Measurements from ENCODE around the gene LAMTOR3.

DNA sequence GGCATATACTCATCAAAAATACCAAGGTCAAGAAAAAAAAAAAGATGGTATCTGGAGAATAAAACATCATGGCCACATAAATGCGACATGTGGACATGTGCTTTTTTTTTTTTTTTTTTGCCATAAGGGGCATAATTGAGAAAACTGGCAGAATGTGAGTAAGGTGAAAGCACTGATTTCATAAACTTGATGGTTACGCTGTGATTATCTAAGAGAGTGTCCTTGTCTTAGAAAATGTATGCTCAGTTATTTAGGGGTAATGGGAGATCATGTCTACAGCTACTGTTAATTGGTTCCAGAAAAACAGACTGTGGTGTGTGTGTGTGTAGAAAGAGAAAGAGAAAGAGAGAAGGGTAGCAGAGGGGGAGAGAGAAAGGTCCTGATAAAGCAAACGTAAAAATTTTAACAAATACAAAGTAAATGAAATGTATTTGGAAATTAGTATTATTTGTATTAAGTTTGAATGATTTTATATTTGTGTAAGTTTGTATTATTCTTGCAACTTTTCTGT, 44.1 kb upstream of the LAMTOR3 start:
- TF ChIP-seq, protein P1, sequence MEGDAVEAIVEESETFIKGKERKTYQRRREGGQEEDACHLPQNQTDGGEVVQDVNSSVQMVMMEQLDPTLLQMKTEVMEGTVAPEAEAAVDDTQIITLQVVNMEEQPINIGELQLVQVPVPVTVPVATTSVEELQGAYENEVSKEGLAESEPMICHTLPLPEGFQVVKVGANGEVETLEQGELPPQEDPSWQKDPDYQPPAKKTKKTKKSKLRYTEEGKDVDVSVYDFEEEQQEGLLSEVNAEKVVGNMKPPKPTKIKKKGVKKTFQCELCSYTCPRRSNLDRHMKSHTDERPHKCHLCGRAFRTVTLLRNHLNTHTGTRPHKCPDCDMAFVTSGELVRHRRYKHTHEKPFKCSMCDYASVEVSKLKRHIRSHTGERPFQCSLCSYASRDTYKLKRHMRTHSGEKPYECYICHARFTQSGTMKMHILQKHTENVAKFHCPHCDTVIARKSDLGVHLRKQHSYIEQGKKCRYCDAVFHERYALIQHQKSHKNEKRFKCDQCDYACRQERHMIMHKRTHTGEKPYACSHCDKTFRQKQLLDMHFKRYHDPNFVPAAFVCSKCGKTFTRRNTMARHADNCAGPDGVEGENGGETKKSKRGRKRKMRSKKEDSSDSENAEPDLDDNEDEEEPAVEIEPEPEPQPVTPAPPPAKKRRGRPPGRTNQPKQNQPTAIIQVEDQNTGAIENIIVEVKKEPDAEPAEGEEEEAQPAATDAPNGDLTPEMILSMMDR (IDR thresholded peaks at IDR 0.05; ENCODE audit: low read depth, low read length, missing input control), result no peak
- TF ChIP-seq, protein P2, sequence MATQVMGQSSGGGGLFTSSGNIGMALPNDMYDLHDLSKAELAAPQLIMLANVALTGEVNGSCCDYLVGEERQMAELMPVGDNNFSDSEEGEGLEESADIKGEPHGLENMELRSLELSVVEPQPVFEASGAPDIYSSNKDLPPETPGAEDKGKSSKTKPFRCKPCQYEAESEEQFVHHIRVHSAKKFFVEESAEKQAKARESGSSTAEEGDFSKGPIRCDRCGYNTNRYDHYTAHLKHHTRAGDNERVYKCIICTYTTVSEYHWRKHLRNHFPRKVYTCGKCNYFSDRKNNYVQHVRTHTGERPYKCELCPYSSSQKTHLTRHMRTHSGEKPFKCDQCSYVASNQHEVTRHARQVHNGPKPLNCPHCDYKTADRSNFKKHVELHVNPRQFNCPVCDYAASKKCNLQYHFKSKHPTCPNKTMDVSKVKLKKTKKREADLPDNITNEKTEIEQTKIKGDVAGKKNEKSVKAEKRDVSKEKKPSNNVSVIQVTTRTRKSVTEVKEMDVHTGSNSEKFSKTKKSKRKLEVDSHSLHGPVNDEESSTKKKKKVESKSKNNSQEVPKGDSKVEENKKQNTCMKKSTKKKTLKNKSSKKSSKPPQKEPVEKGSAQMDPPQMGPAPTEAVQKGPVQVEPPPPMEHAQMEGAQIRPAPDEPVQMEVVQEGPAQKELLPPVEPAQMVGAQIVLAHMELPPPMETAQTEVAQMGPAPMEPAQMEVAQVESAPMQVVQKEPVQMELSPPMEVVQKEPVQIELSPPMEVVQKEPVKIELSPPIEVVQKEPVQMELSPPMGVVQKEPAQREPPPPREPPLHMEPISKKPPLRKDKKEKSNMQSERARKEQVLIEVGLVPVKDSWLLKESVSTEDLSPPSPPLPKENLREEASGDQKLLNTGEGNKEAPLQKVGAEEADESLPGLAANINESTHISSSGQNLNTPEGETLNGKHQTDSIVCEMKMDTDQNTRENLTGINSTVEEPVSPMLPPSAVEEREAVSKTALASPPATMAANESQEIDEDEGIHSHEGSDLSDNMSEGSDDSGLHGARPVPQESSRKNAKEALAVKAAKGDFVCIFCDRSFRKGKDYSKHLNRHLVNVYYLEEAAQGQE (IDR thresholded peaks at IDR 0.05), result no peak
- TF ChIP-seq NR2F2 (IDR thresholded peaks at IDR 0.05), result no peak
- no peak for TF ChIP-seq TAF1 (conservative IDR thresholded peaks at IDR 0.05)
- TF ChIP-seq, protein P3, sequence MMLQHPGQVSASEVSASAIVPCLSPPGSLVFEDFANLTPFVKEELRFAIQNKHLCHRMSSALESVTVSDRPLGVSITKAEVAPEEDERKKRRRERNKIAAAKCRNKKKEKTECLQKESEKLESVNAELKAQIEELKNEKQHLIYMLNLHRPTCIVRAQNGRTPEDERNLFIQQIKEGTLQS (IDR thresholded peaks at IDR 0.05), result no peak
- TF ChIP-seq, protein P4, sequence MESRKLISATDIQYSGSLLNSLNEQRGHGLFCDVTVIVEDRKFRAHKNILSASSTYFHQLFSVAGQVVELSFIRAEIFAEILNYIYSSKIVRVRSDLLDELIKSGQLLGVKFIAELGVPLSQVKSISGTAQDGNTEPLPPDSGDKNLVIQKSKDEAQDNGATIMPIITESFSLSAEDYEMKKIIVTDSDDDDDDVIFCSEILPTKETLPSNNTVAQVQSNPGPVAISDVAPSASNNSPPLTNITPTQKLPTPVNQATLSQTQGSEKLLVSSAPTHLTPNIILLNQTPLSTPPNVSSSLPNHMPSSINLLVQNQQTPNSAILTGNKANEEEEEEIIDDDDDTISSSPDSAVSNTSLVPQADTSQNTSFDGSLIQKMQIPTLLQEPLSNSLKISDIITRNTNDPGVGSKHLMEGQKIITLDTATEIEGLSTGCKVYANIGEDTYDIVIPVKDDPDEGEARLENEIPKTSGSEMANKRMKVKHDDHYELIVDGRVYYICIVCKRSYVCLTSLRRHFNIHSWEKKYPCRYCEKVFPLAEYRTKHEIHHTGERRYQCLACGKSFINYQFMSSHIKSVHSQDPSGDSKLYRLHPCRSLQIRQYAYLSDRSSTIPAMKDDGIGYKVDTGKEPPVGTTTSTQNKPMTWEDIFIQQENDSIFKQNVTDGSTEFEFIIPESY (IDR thresholded peaks at IDR 0.05), result no peak
- TF ChIP-seq EGR1 (IDR thresholded peaks at IDR 0.05; ENCODE audit: low read depth in 2 of 2), result no peak
- TF ChIP-seq JUND (IDR thresholded peaks at IDR 0.05), result no peak
- TF ChIP-seq HNF4G (IDR thresholded peaks at IDR 0.05), result no peak
- TF ChIP-seq, protein P5, sequence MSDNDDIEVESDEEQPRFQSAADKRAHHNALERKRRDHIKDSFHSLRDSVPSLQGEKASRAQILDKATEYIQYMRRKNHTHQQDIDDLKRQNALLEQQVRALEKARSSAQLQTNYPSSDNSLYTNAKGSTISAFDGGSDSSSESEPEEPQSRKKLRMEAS (IDR thresholded peaks at IDR 0.05), result no peak
- no peak for TF ChIP-seq RAD21 (IDR thresholded peaks at IDR 0.05)
- no peak for TF ChIP-seq SP1 (IDR thresholded peaks at IDR 0.05)

Data from liver (tissue), 3 donors.